K562 (cell line): Measurements from ENCODE around the gene PLEKHN1.

Experiments used
- BACH1 ChIP-seq: fragments of 200-800 bp; sonication (Bioruptor generic); IDR thresholded peaks from 2 replicates; pipeline ENCODE4 v1.6.1; 2016; ENCODE audit warnings: missing genetic modification characterization, missing compliant biosample characterization
- CC2D1A ChIP-seq: fragments of 450-650 bp; IDR thresholded peaks from 2 replicates; pipeline ENCODE4 v1.6.1; 2017; ENCODE audit warnings: mild to moderate bottlenecking
- EZH2 ChIP-seq: IDR thresholded peaks from 2 replicates; pipeline ENCODE4 v1.6.1; 2012; ENCODE audit warnings: low read depth, mild to moderate bottlenecking, inconsistent platforms, low read length, borderline replicate concordance
- FOXJ3 ChIP-seq: sonication (generic); formaldehyde crosslinking; IDR thresholded peaks from 2 replicates; pipeline ENCODE4 v1.4.0; 2020; ENCODE audit warnings: mild to moderate bottlenecking, missing genetic modification reagents
- POLR2AphosphoS2 ChIP-seq: IDR thresholded peaks from 2 replicates; pipeline ENCODE4 v1.6.1; 2012; ENCODE audit warnings: low read length, improper control_type of control experiment
- TAF1 ChIP-seq: IDR thresholded peaks from 2 replicates; pipeline ENCODE4 v1.6.1; 2011; ENCODE audit warnings: mild to moderate bottlenecking, low read length, moderate library complexity; ENCODE audit not compliant: insufficient read depth, control insufficient read depth, severe bottlenecking; ENCODE audit errors: extremely low read depth
- ZBTB8A ChIP-seq: fragments of 450-650 bp; IDR thresholded peaks from 2 replicates; pipeline ENCODE4 v1.6.1; 2018; ENCODE audit warnings: mild to moderate bottlenecking, moderate library complexity; ENCODE audit not compliant: partially characterized antibody
- ZNF830 ChIP-seq: fragments of 250-450 bp; sonication (Bioruptor Pico); IDR thresholded peaks from 2 replicates; pipeline ENCODE4 v1.5.0; 2021; ENCODE audit warnings: mild to moderate bottlenecking
- ZZZ3 ChIP-seq: fragments of 450-650 bp; IDR thresholded peaks from 2 replicates; pipeline ENCODE4 v1.6.1; 2016; ENCODE audit warnings: antibody characterized with exemption, mild to moderate bottlenecking, moderate library complexity
- TF ChIP-seq, protein P1 (sequence below): sonication (generic); formaldehyde crosslinking; IDR thresholded peaks from 2 replicates; pipeline ENCODE4 v1.8.0; 2022; ENCODE audit warnings: mild to moderate bottlenecking, missing genetic modification reagents
- TF ChIP-seq, protein P2 (sequence below): sonication (generic); formaldehyde crosslinking; IDR thresholded peaks from 2 replicates; pipeline ENCODE4 v1.8.0; 2023; ENCODE audit warnings: missing genetic modification reagents, mild to moderate bottlenecking, borderline replicate concordance

DNA sequence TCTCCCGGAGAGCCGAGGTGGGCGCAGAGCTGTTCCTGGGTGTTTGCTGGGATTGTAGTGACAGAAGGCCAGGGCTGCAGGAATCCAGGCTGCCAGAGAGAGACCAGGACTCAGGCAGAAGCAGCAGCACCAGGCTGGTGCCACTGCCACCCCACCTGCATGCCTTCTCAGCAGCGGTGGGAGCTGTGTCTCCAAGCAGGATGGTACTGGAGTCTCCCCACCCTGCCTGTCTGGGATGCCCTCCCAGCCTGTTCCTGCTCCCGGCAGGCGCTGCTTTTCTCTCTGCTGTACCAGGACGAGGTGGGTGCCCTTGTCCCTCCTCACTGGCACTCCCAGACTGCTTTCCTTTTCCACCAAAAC lies 38.1 kb downstream of the PLEKHN1 start:
- no peak for TF ChIP-seq ZBTB8A
- TF ChIP-seq TAF1 = no peak
- no peak for TF ChIP-seq EZH2
- TF ChIP-seq, protein P1, sequence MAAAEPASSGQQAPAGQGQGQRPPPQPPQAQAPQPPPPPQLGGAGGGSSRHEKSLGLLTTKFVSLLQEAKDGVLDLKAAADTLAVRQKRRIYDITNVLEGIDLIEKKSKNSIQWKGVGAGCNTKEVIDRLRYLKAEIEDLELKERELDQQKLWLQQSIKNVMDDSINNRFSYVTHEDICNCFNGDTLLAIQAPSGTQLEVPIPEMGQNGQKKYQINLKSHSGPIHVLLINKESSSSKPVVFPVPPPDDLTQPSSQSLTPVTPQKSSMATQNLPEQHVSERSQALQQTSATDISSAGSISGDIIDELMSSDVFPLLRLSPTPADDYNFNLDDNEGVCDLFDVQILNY (CRISPR knock-in tag) = no peak
- TF ChIP-seq POLR2AphosphoS2 = no peak
- no peak for TF ChIP-seq BACH1 (tag)
- TF ChIP-seq FOXJ3 (CRISPR knock-in tag) = no peak
- TF ChIP-seq, protein P2, sequence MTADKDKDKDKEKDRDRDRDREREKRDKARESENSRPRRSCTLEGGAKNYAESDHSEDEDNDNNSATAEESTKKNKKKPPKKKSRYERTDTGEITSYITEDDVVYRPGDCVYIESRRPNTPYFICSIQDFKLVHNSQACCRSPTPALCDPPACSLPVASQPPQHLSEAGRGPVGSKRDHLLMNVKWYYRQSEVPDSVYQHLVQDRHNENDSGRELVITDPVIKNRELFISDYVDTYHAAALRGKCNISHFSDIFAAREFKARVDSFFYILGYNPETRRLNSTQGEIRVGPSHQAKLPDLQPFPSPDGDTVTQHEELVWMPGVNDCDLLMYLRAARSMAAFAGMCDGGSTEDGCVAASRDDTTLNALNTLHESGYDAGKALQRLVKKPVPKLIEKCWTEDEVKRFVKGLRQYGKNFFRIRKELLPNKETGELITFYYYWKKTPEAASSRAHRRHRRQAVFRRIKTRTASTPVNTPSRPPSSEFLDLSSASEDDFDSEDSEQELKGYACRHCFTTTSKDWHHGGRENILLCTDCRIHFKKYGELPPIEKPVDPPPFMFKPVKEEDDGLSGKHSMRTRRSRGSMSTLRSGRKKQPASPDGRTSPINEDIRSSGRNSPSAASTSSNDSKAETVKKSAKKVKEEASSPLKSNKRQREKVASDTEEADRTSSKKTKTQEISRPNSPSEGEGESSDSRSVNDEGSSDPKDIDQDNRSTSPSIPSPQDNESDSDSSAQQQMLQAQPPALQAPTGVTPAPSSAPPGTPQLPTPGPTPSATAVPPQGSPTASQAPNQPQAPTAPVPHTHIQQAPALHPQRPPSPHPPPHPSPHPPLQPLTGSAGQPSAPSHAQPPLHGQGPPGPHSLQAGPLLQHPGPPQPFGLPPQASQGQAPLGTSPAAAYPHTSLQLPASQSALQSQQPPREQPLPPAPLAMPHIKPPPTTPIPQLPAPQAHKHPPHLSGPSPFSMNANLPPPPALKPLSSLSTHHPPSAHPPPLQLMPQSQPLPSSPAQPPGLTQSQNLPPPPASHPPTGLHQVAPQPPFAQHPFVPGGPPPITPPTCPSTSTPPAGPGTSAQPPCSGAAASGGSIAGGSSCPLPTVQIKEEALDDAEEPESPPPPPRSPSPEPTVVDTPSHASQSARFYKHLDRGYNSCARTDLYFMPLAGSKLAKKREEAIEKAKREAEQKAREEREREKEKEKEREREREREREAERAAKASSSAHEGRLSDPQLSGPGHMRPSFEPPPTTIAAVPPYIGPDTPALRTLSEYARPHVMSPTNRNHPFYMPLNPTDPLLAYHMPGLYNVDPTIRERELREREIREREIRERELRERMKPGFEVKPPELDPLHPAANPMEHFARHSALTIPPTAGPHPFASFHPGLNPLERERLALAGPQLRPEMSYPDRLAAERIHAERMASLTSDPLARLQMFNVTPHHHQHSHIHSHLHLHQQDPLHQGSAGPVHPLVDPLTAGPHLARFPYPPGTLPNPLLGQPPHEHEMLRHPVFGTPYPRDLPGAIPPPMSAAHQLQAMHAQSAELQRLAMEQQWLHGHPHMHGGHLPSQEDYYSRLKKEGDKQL (CRISPR knock-in tag) = no peak
- no peak for TF ChIP-seq ZNF830 (CRISPR knock-in tag)
- TF ChIP-seq ZZZ3 = no peak
- no peak for TF ChIP-seq CC2D1A
